Esophagus muscularis mucosa (tissue), 3 donors: ENCODE measurements around the gene C3orf62.

Experiments
- POLR2A ChIP-seq: fragments of 450-650 bp; IDR thresholded peaks from one replicate; pipeline ENCODE4 v1.6.1; 2017; ENCODE audit warnings: antibody characterized with exemption, moderate library complexity, mild to moderate bottlenecking, low read depth
- TF ChIP-seq, protein P1 (sequence below), 3 experiments: fragments of 200-600 bp in 2 of 3; fragments of 450-650 bp in 1 of 3; sonication (generic) in 2 of 3; IDR thresholded peaks; one replicate each; pipeline ENCODE4 v1.5.1; 2017 to 2019; ENCODE audit warnings: antibody characterized with exemption in 3 of 3, mild to moderate bottlenecking in 2 of 3, moderate library complexity in 1 of 3

DNA sequence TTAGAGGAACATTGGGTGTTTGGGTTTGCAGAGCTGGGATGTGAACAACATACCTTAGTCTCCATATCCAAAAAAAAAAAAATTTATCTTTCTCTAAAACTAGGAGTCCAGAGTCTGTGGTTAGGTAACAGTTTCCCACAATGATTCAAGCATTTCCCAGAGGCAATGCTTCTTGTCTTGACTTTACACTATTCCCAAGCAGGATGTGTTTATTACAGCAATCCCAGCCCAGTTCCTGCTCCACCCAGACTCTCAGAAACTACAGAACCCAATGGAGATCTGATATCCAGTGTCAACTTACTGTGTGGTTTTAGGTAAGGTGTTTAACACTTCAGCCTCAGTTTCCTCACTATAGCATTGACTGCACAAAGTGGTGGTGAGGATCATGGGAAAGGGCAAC lies 2.3 kb upstream of the C3orf62 start:
- TF ChIP-seq, protein P1, sequence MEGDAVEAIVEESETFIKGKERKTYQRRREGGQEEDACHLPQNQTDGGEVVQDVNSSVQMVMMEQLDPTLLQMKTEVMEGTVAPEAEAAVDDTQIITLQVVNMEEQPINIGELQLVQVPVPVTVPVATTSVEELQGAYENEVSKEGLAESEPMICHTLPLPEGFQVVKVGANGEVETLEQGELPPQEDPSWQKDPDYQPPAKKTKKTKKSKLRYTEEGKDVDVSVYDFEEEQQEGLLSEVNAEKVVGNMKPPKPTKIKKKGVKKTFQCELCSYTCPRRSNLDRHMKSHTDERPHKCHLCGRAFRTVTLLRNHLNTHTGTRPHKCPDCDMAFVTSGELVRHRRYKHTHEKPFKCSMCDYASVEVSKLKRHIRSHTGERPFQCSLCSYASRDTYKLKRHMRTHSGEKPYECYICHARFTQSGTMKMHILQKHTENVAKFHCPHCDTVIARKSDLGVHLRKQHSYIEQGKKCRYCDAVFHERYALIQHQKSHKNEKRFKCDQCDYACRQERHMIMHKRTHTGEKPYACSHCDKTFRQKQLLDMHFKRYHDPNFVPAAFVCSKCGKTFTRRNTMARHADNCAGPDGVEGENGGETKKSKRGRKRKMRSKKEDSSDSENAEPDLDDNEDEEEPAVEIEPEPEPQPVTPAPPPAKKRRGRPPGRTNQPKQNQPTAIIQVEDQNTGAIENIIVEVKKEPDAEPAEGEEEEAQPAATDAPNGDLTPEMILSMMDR (IDR thresholded peaks at IDR 0.05), result no peak
- TF ChIP-seq POLR2A, result no peak
